Neuronal stem cell (in vitro differentiated cells): Measurements from ENCODE around the gene RALGAPB.

ENCODE experiments used
- DNase-seq: peaks from one replicate; pipeline ENCODE4 v3.0.0-alpha.2; 2013; ENCODE audit warnings: low spot score
- H2AFZ ChIP-seq: one replicate; pipeline ENCODE4 v1.6.1; 2013; ENCODE audit warnings: mild to moderate bottlenecking, low read length, inconsistent platforms
- H2AK5ac ChIP-seq: 2 replicates; pipeline ENCODE4 v1.6.1; 2013; ENCODE audit warnings: low read depth, mild to moderate bottlenecking, inconsistent platforms, low read length, moderate library complexity, mixed read lengths
- H2BK120ac ChIP-seq: 2 replicates; pipeline ENCODE4 v1.6.1; 2013; ENCODE audit warnings: low read depth, mild to moderate bottlenecking, inconsistent platforms, low read length, moderate library complexity, mixed read lengths
- H2BK12ac ChIP-seq: one replicate; pipeline ENCODE4 v1.6.1; 2013; ENCODE audit warnings: low read length, inconsistent platforms
- H2BK15ac ChIP-seq: 2 replicates; pipeline ENCODE4 v1.6.1; 2013; ENCODE audit warnings: mild to moderate bottlenecking, low read length, inconsistent platforms, mixed read lengths
- H2BK5ac ChIP-seq: one replicate; pipeline ENCODE4 v1.6.1; 2013; ENCODE audit warnings: inconsistent platforms, mild to moderate bottlenecking, low read length, moderate library complexity
- H3K14ac ChIP-seq: one replicate; pipeline ENCODE4 v1.6.1; 2013; ENCODE audit warnings: low read length, inconsistent platforms
- H3K18ac ChIP-seq: 2 replicates; pipeline ENCODE4 v1.6.1; 2013; ENCODE audit warnings: low read length, inconsistent platforms
- H3K23ac ChIP-seq: 2 replicates; pipeline ENCODE4 v1.6.1; 2013; ENCODE audit warnings: low read depth, mild to moderate bottlenecking, mixed read lengths, low read length, inconsistent platforms; ENCODE audit not compliant: poor library complexity
- H3K27ac ChIP-seq: replicated peaks from 3 replicates; pipeline ENCODE4 v1.5.1; 2013; ENCODE audit warnings: low read length, inconsistent platforms
- H3K27me3 ChIP-seq, 3 experiments: 2 replicates each; pipeline ENCODE4 v1.6.1; 2013; ENCODE audit warnings: low read length in 3 of 3, mild to moderate bottlenecking in 2 of 3, inconsistent platforms in 1 of 3, low read depth in 1 of 3, mixed read lengths in 1 of 3, moderate library complexity in 1 of 3; ENCODE audit not compliant: control insufficient read depth in 3 of 3, insufficient read depth in 3 of 3
- H3K36me3 ChIP-seq, 2 donors: replicated peaks in 1 of 2; 2 replicates each; pipeline ENCODE4 v1.6.1; 2013; ENCODE audit warnings: low read length in 2 of 2; ENCODE audit not compliant: control insufficient read depth in 2 of 2, insufficient read depth in 2 of 2
- H3K4ac ChIP-seq: 2 replicates; pipeline ENCODE4 v1.6.1; 2013; ENCODE audit warnings: inconsistent platforms, mild to moderate bottlenecking, low read length, moderate library complexity
- H3K4me1 ChIP-seq, 2 donors: 1 replicate in 1 of 2; 2 replicates in 1 of 2; pipeline ENCODE4 v1.6.1; 2013; ENCODE audit warnings: low read length in 2 of 2, low read depth in 1 of 2; ENCODE audit not compliant: control insufficient read depth in 2 of 2, insufficient read depth in 1 of 2
- H3K4me2 ChIP-seq: one replicate; pipeline ENCODE4 v1.6.1; 2013; ENCODE audit warnings: mild to moderate bottlenecking, low read length, inconsistent platforms; ENCODE audit not compliant: insufficient read depth, poor library complexity, severe bottlenecking
- H3K4me3 ChIP-seq, 2 donors: 2 replicates each; pipeline ENCODE4 v1.5.1; 2013; ENCODE audit warnings: low read length in 2 of 2, mild to moderate bottlenecking in 2 of 2, inconsistent platforms in 1 of 2, moderate library complexity in 1 of 2
- H3K79me1 ChIP-seq: one replicate; pipeline ENCODE4 v1.6.1; 2013; ENCODE audit warnings: low read depth, mild to moderate bottlenecking, inconsistent platforms, low read length, moderate library complexity
- H3K9ac ChIP-seq: one replicate; pipeline ENCODE4 v1.6.1; 2013; ENCODE audit warnings: mild to moderate bottlenecking, low read depth, low read length, inconsistent platforms; ENCODE audit not compliant: poor library complexity
- H3K9me3 ChIP-seq, 2 donors: replicated peaks in 1 of 2; 2 replicates each; pipeline versions ENCODE3 to v1.6.1; 2013; ENCODE audit warnings: low read length in 2 of 2, mild to moderate bottlenecking in 2 of 2, inconsistent platforms in 1 of 2, low read depth in 1 of 2, mixed read lengths in 1 of 2, moderate library complexity in 1 of 2; ENCODE audit not compliant: control insufficient read depth in 2 of 2, insufficient read depth in 1 of 2
- H4K8ac ChIP-seq: one replicate; pipeline ENCODE4 v1.6.1; 2013; ENCODE audit warnings: low read depth, mild to moderate bottlenecking, inconsistent platforms, low read length, moderate library complexity
- H4K91ac ChIP-seq: one replicate; pipeline ENCODE4 v1.6.1; 2013; ENCODE audit warnings: low read length, low read depth, mild to moderate bottlenecking, inconsistent platforms; ENCODE audit not compliant: poor library complexity
- WGBS, 2 donors: extraction: QIAGEN DNeasy Blood & Tissue Kit; methylation state at CpG; one replicate each; pipeline ENCODE4 v1.1.7; 2013; ENCODE audit warnings: missing lambda C conversion rate in 2 of 2, mixed read lengths in 1 of 2; ENCODE audit not compliant: insufficient read length in 2 of 2, insufficient replicate concordance in 1 of 2; ENCODE audit errors: extremely low coverage in 2 of 2; 5-methylcytosine and 5-hydroxymethylcytosine counted together

Gene RALGAPB

GRCh38 chr20:38586181-38586525 lies 113.5 kb downstream of the RALGAPB start:
- no peak overlapping the region for H3K23ac ChIP-seq
- no peak overlapping the region for H3K9ac ChIP-seq
- H3K9me3 ChIP-seq = no peaks in the 10 kb centered on the region
- no peak overlapping the region for H4K91ac ChIP-seq
- WGBS, 2 donors = no CpG with 5 or more reads among the region's 3 CpGs
- H2BK120ac ChIP-seq = no peak overlapping the region
- no peak overlapping the region for H3K4me3 ChIP-seq
- no peak overlapping the region for H3K27ac ChIP-seq
- H2BK5ac ChIP-seq = no peak overlapping the region
- no peaks in the 10 kb centered on the region for H3K79me1 ChIP-seq
- H2AK5ac ChIP-seq = no peak overlapping the region
- no peak overlapping the region for H2BK15ac ChIP-seq
- no peak overlapping the region for H4K8ac ChIP-seq
- H3K14ac ChIP-seq = no peak overlapping the region
- no peaks in the 10 kb centered on the region for H3K36me3 ChIP-seq
- no peak overlapping the region for H2BK12ac ChIP-seq
- no peak overlapping the region for H3K18ac ChIP-seq
- peaks cover 0 to 13% (median 0%) of the 10 kb centered on the region in 3 experiments for H3K27me3 ChIP-seq
- DNase-seq = no peak
- peaks cover 0 to 15% of the 10 kb centered on the region in 2 donors for H3K4me1 ChIP-seq
- H2AFZ ChIP-seq = no peak overlapping the region
- no peak overlapping the region for H3K4ac ChIP-seq
- H3K4me2 ChIP-seq = no peak overlapping the region

GRCh38 chr20:38588303-38588702 lies 115.7 kb downstream of the RALGAPB start:
- no CpG with 5 or more reads among the region's 6 CpGs for WGBS, 2 donors
- Histone ChIP-seq H3K14ac (no peak overlapping the region), H3K36me3 (no peaks in the 10 kb centered on the region), H3K4me1 (peaks cover 0 to 10% of the 10 kb centered on the region in 2 donors), H3K27ac (no peak overlapping the region), H2BK12ac (no peak overlapping the region), H2BK120ac (no peak overlapping the region), H3K79me1 (no peaks in the 10 kb centered on the region), H4K91ac (no peak overlapping the region), H3K9ac (no peak overlapping the region), H4K8ac (no peak overlapping the region), H3K9me3 (no peaks in the 10 kb centered on the region), H3K18ac (no peak overlapping the region), H3K27me3 (peaks cover 0 to 13% (median 0%) of the 10 kb centered on the region in 3 experiments), H2BK5ac (no peak overlapping the region), H2AFZ (no peak overlapping the region), H3K4ac (no peak overlapping the region), H2AK5ac (no peak overlapping the region), H3K4me3 (no peak overlapping the region), H2BK15ac (no peak overlapping the region), H3K4me2 (no peak overlapping the region), H3K23ac (peak overlapping the region; percentile 14)
- no peak for DNase-seq

- Histone ChIP-seq H2BK120ac (no peak overlapping the region), H3K9ac (no peak overlapping the region), H3K4me3 (no peak overlapping the region), H3K23ac (no peak overlapping the region), H3K79me1 (no peaks in the 10 kb centered on the region), H3K4me2 (no peak overlapping the region), H2BK5ac (no peak overlapping the region), H3K4me1 (peaks cover 0 to 7% of the 10 kb centered on the region in 2 donors), H4K91ac (no peak overlapping the region), H3K9me3 (no peaks in the 10 kb centered on the region), H3K14ac (no peak overlapping the region), H3K18ac (no peak overlapping the region), H3K4ac (no peak overlapping the region), H3K27me3 (peaks cover 0 to 9% (median 0%) of the 10 kb centered on the region in 3 experiments), H3K36me3 (no peaks in the 10 kb centered on the region), H2BK12ac (no peak overlapping the region), H2AFZ (no peak overlapping the region), H2BK15ac (no peak overlapping the region), H3K27ac (no peak overlapping the region), H2AK5ac (no peak overlapping the region), H4K8ac (no peak overlapping the region)
- WGBS, 2 donors = no CpG with 5 or more reads among the region's 4 CpGs
- no peak for DNase-seq
Observed at GRCh38 chr20:38589351-38589750, 116.7 kb downstream of the RALGAPB start.

- H3K27me3 ChIP-seq = peaks cover 0 to 8% (median 0%) of the 10 kb centered on the region in 3 experiments
- H3K27ac ChIP-seq = no peak overlapping the region
- no peak overlapping the region for H2BK12ac ChIP-seq
- H2AFZ ChIP-seq = no peak overlapping the region
- H2BK5ac ChIP-seq = no peak overlapping the region
- H3K4ac ChIP-seq = no peak overlapping the region
- WGBS, 2 donors = 100% methylated on average over 2 of the region's 3 CpGs; no CpG with 5 or more reads in 1 of the 2 donors
- no peak overlapping the region for H2BK120ac ChIP-seq
- no peak overlapping the region for H2AK5ac ChIP-seq
- no peaks in the 10 kb centered on the region for H3K9me3 ChIP-seq
- no peak overlapping the region for H4K91ac ChIP-seq
- H3K18ac ChIP-seq = no peak overlapping the region
- no peak overlapping the region for H4K8ac ChIP-seq
- no peak for DNase-seq
- H3K4me2 ChIP-seq = no peak overlapping the region
- H3K14ac ChIP-seq = no peak overlapping the region
- H3K9ac ChIP-seq = no peak overlapping the region
- no peaks in the 10 kb centered on the region for H3K79me1 ChIP-seq
- no peak overlapping the region for H2BK15ac ChIP-seq
- H3K4me3 ChIP-seq = peak overlapping the region in 1 of 2 donors; percentile 59
- no peaks in the 10 kb centered on the region for H3K36me3 ChIP-seq
- peaks cover 0 to 7% of the 10 kb centered on the region in 2 donors for H3K4me1 ChIP-seq
- H3K23ac ChIP-seq = no peak overlapping the region
Observed at GRCh38 chr20:38589967-38590675, 117.5 kb downstream of the RALGAPB start.
